Esophagus squamous epithelium (tissue), 4 donors: Measurements from ENCODE around the gene MYO5A.

Experiments used
- POLR2A ChIP-seq, 4 donors: fragments of 450-650 bp; IDR thresholded peaks; one replicate each; pipeline ENCODE4 v1.6.1; 2017; ENCODE audit warnings: antibody characterized with exemption in 4 of 4, mild to moderate bottlenecking in 4 of 4, moderate library complexity in 3 of 4
- TF ChIP-seq, protein P1 (sequence below), 6 experiments: fragments of 450-650 bp in 4 of 6; fragments of 200-600 bp in 2 of 6; sonication (generic) in 2 of 6; IDR thresholded peaks; one replicate each; pipeline ENCODE4 v1.5.1; 2016 to 2019; ENCODE audit warnings: antibody characterized with exemption in 6 of 6, mild to moderate bottlenecking in 4 of 6, moderate library complexity in 4 of 6

DNA sequence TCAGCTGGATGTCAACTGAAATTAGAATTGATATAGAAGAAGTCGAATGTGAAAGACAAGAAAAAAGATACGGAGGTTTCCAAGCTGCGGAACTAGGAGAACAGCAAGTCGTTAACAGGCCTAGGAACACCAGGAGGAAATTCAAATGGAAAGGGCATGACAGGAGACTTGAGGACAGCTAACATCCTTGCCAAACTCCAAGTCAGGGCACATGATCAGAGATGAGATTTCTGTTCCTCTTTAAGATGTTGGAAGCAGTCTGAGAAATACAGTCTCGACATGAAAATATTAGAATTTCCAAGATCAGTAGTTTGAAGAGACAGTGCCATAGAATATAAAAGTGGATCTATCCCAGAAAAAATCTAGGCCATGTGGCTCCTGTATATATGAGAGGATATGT lies 5.0 kb downstream of the MYO5A start:
- TF ChIP-seq, protein P1, sequence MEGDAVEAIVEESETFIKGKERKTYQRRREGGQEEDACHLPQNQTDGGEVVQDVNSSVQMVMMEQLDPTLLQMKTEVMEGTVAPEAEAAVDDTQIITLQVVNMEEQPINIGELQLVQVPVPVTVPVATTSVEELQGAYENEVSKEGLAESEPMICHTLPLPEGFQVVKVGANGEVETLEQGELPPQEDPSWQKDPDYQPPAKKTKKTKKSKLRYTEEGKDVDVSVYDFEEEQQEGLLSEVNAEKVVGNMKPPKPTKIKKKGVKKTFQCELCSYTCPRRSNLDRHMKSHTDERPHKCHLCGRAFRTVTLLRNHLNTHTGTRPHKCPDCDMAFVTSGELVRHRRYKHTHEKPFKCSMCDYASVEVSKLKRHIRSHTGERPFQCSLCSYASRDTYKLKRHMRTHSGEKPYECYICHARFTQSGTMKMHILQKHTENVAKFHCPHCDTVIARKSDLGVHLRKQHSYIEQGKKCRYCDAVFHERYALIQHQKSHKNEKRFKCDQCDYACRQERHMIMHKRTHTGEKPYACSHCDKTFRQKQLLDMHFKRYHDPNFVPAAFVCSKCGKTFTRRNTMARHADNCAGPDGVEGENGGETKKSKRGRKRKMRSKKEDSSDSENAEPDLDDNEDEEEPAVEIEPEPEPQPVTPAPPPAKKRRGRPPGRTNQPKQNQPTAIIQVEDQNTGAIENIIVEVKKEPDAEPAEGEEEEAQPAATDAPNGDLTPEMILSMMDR (IDR thresholded peaks at IDR 0.05) = no peak
- TF ChIP-seq POLR2A (IDR thresholded peaks at IDR 0.05) = no peak
